GM23338 (cell line): ENCODE results near the gene GSTT2B. TPM values are rescaled to one million over a fixed set of nuclear protein-coding genes. Genes with fewer than 3 reads are reported as not detected.
"Not testable (repeated sequence)": the region's sequence is repeated elsewhere in the genome, so short reads cannot be mapped to it uniquely, and the experiment has no call there.

Experiments
- ATAC-seq: fragments of 200-7000 bp; cut with Tn5 transposase; 3 replicates; pipeline ENCODE4 v1.9.1; 2020
- DNase-seq: peaks from one replicate; pipeline ENCODE4 v3.0.0-alpha.2; 2015; ENCODE audit warnings: low spot score
- H2AFZ ChIP-seq: fragments of 200-600 bp; sonication (generic); 2 replicates; pipeline ENCODE4 v1.8.0; 2016; ENCODE audit warnings: antibody characterized with exemption, mild to moderate bottlenecking, moderate library complexity
- H3F3A ChIP-seq: fragments of 200-600 bp; sonication (generic); replicated peaks from 2 replicates; pipeline ENCODE4 v1.8.0; 2017; ENCODE audit warnings: antibody characterized with exemption, mixed run types, low read depth
- H3K27ac ChIP-seq: fragments of 200-600 bp; sonication (generic); 2 replicates; pipeline ENCODE4 v1.6.1; 2016; ENCODE audit warnings: low read depth
- H3K27me3 ChIP-seq: fragments of 200-600 bp; sonication (generic); 2 replicates; pipeline ENCODE4 v1.8.0; 2016; ENCODE audit warnings: mild to moderate bottlenecking, mixed run types, moderate library complexity; ENCODE audit not compliant: insufficient read depth
- H3K36me3 ChIP-seq: fragments of 200-600 bp; sonication (generic); 2 replicates; pipeline ENCODE4 v1.8.0; 2016; ENCODE audit warnings: mild to moderate bottlenecking; ENCODE audit not compliant: insufficient read depth
- H3K4me1 ChIP-seq: fragments of 200-600 bp; sonication (generic); 2 replicates; pipeline ENCODE4 v1.8.0; 2016; ENCODE audit warnings: mild to moderate bottlenecking, moderate library complexity; ENCODE audit not compliant: insufficient read depth
- H3K4me2 ChIP-seq: fragments of 200-600 bp; sonication (generic); 2 replicates; pipeline ENCODE4 v1.7.1; 2017; ENCODE audit warnings: mixed run types
- H3K4me3 ChIP-seq: fragments of 200-600 bp; sonication (generic); 2 replicates; pipeline ENCODE4 v1.6.1; 2016; ENCODE audit warnings: mixed run types
- H3K79me2 ChIP-seq: fragments of 200-600 bp; sonication (generic); replicated peaks from 2 replicates; pipeline ENCODE4 v1.8.0; 2017; ENCODE audit warnings: mild to moderate bottlenecking; ENCODE audit not compliant: insufficient read depth
- H3K9me2 ChIP-seq: fragments of 200-600 bp; sonication (generic); 2 replicates; pipeline ENCODE4 v1.8.0; 2017; ENCODE audit not compliant: insufficient read depth
- H4K20me1 ChIP-seq: fragments of 200-600 bp; sonication (generic); replicated peaks from 2 replicates; pipeline ENCODE4 v1.8.0; 2017; ENCODE audit warnings: mild to moderate bottlenecking; ENCODE audit not compliant: insufficient read depth
- H3K27ac Mint-ChIP-seq: 2 replicates; pipeline ENCODE4 v1.8.0; 2020; ENCODE audit warnings: inconsistent platforms, mild to moderate bottlenecking, moderate library complexity, mixed read lengths
- H3K27me3 Mint-ChIP-seq: 3 replicates; pipeline ENCODE4 v1.8.0; 2022; ENCODE audit warnings: low read depth, mild to moderate bottlenecking, moderate library complexity, mixed read lengths, inconsistent platforms; ENCODE audit not compliant: insufficient read depth, poor library complexity
- H3K36me3 Mint-ChIP-seq: 3 replicates; pipeline ENCODE4 v1.8.0; 2021; ENCODE audit warnings: low read depth, mild to moderate bottlenecking, inconsistent platforms, moderate library complexity, mixed read lengths
- H3K4me1 Mint-ChIP-seq: 3 replicates; pipeline ENCODE4 v1.8.0; 2020; ENCODE audit warnings: mild to moderate bottlenecking, inconsistent platforms, mixed read lengths
- H3K4me3 Mint-ChIP-seq: 3 replicates; pipeline ENCODE4 v1.8.0; 2021; ENCODE audit warnings: moderate library complexity, mild to moderate bottlenecking, inconsistent platforms, mixed read lengths
- H3K9me3 Mint-ChIP-seq: 3 replicates; pipeline ENCODE4 v1.8.0; 2020; ENCODE audit warnings: moderate library complexity, mild to moderate bottlenecking, inconsistent platforms, mixed read lengths
- EZH2 ChIP-seq: fragments of 200-600 bp; sonication (generic); IDR thresholded peaks from one replicate; pipeline ENCODE4 v1.8.0; 2017; ENCODE audit warnings: antibody characterized with exemption, mild to moderate bottlenecking, low read depth; ENCODE audit not compliant: unreplicated experiment
- polyA plus RNA-seq: library from polyadenylated mRNA; unstranded; fragments of >200 nt; fragmentation: Nextera tagmentation; extraction: Ambion mirVana; gene quantifications from 2 replicates; pipeline ENCODE4 v1.2.1, GENCODE V29; 2016
- total RNA-seq: library from RNA; depleted of rRNA; stranded (reverse); fragments of >200 nt; shearing (Covaris generic); gene quantifications from 2 replicates; pipeline ENCODE4 v1.2.3, GENCODE V29; 2014
- TF ChIP-seq, protein P1 (sequence below), 2 experiments: fragments of 200-600 bp in 1 of 2; sonication (generic) in 1 of 2; conservative IDR thresholded peaks; 2 replicates each; pipeline versions ENCODE4 v1.5.1 to v1.6.1; 2016 to 2017; ENCODE audit warnings: antibody characterized with exemption in 2 of 2, low read depth in 2 of 2, mild to moderate bottlenecking in 2 of 2, moderate library complexity in 1 of 2

The GSTT2B gene
- total and polyA plus RNA-seq, 2 experiments from 2014 or later = 5.7 to 17.2 TPM

- TF ChIP-seq, protein P1, sequence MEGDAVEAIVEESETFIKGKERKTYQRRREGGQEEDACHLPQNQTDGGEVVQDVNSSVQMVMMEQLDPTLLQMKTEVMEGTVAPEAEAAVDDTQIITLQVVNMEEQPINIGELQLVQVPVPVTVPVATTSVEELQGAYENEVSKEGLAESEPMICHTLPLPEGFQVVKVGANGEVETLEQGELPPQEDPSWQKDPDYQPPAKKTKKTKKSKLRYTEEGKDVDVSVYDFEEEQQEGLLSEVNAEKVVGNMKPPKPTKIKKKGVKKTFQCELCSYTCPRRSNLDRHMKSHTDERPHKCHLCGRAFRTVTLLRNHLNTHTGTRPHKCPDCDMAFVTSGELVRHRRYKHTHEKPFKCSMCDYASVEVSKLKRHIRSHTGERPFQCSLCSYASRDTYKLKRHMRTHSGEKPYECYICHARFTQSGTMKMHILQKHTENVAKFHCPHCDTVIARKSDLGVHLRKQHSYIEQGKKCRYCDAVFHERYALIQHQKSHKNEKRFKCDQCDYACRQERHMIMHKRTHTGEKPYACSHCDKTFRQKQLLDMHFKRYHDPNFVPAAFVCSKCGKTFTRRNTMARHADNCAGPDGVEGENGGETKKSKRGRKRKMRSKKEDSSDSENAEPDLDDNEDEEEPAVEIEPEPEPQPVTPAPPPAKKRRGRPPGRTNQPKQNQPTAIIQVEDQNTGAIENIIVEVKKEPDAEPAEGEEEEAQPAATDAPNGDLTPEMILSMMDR (conservative IDR thresholded peaks at IDR 0.05; ENCODE audit: low read depth in 2 of 2) = peak; percentile 26 to 70; a peak in 3 of 4 replicates
- TF ChIP-seq EZH2 = no peak
Measured at GRCh38 chr22:23984430-23984829, 23.4 kb upstream of the GSTT2B start (continued).

DNA sequence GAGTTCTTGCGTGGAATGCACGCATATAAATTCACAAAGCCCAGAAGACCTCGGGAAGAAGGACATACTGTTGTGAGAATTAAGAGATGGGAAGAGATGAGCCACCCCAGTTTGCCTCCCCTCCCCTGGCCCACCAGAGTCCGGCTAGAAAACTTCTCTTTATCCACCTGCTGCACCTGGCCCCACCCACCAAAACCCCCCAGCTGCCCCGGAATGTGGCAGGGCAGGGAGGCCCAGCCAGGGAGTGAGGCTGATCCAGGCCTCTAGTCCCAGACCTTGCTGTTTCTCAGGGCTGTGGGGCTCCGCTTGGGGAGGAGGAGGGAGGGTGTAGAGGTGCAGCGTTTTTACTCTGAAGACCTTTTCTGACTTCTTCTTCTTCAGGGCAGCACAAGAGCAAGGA lies 19.6 kb upstream of the GSTT2B start:
- not testable (repeated sequence) for H3F3A ChIP-seq, H3K9me3 Mint-ChIP-seq, H3K27me3 ChIP-seq, H2AFZ ChIP-seq, ATAC-seq, DNase-seq, H4K20me1 ChIP-seq, H3K4me1 ChIP-seq, H3K27ac ChIP-seq, H3K27ac Mint-ChIP-seq, H3K79me2 ChIP-seq, H3K4me3 Mint-ChIP-seq, H3K36me3 ChIP-seq, H3K4me3 ChIP-seq, H3K27me3 Mint-ChIP-seq, H3K4me2 ChIP-seq, H3K36me3 Mint-ChIP-seq, H3K4me1 Mint-ChIP-seq, H3K9me2 ChIP-seq

DNA sequence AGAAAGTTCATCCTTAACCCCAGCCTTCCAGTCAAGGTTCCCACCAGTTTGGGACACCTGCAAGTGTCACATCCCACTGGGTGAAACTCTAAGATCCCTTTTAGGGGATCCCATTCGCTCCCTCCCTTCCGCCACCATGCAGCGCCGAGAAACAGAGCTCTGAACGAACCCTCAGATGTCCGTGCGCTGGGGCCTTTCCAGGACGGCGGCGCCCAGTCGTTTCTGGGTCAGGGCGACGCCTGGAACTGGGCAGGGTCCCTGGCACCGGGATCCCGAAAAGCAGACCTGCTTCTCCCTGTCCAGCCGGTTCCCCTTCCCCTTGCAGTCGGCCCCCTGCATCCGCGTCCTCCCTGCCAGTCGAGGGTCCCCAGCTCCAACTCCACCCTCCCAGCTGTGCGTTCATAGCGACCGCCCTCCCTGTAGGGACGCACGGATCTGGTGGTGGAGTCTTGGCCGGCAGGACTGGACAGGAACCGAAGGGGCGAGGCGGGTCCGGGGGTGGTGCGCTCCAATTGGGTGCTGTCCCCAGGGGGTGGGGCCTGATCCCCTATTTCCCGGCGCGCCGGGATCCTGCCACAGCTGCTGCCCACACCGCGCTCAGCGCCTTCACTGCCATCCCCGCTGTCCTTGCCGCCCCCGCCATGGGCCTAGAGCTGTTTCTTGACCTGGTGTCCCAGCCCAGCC lies 18.7 kb upstream of the GSTT2B start, which contains the start of gene GSTT2:
GSTT2 (plus strand) TSS at position 578 of the 684 bp plus-strand sequence.
- H3F3A ChIP-seq, H3K9me2 ChIP-seq, H3K4me1 Mint-ChIP-seq, H4K20me1 ChIP-seq, H3K4me3 Mint-ChIP-seq, H3K79me2 ChIP-seq, H3K9me3 Mint-ChIP-seq, H3K27ac Mint-ChIP-seq, H3K27me3 Mint-ChIP-seq, H3K36me3 Mint-ChIP-seq, H3K4me1 ChIP-seq, H3K27ac ChIP-seq, DNase-seq, H3K36me3 ChIP-seq, H3K27me3 ChIP-seq, H3K4me2 ChIP-seq, H3K4me3 ChIP-seq, H2AFZ ChIP-seq: not testable (repeated sequence)
- peak; percentile 66 for ATAC-seq

GRCh38 chr22:23977304-23977703 lies 16.3 kb upstream of the GSTT2B start:
- not testable (repeated sequence) for ATAC-seq, H3K9me3 Mint-ChIP-seq, H3K4me1 Mint-ChIP-seq, DNase-seq, H3K4me2 ChIP-seq, H3F3A ChIP-seq, H3K4me3 ChIP-seq, H3K27me3 Mint-ChIP-seq, H3K4me3 Mint-ChIP-seq, H4K20me1 ChIP-seq, H3K36me3 ChIP-seq, H3K27me3 ChIP-seq, H3K79me2 ChIP-seq, H3K27ac Mint-ChIP-seq, H3K4me1 ChIP-seq, H2AFZ ChIP-seq, H3K27ac ChIP-seq, H3K36me3 Mint-ChIP-seq, H3K9me2 ChIP-seq

- not testable (repeated sequence) for H3K27me3 Mint-ChIP-seq, H3K4me1 ChIP-seq, H3K4me3 ChIP-seq, H3K36me3 ChIP-seq, H2AFZ ChIP-seq, H3K4me1 Mint-ChIP-seq, H3K9me3 Mint-ChIP-seq, H3K4me3 Mint-ChIP-seq, H3K4me2 ChIP-seq, H3K27me3 ChIP-seq, H3K27ac Mint-ChIP-seq, H4K20me1 ChIP-seq, H3F3A ChIP-seq, H3K79me2 ChIP-seq, H3K9me2 ChIP-seq, H3K27ac ChIP-seq, DNase-seq
- ATAC-seq = peak; percentile 39
- H3K36me3 Mint-ChIP-seq = peaks cover 20% of the 10 kb centered on the region
Measured at GRCh38 chr22:23974836-23975352, 13.9 kb upstream of the GSTT2B start.

DNA sequence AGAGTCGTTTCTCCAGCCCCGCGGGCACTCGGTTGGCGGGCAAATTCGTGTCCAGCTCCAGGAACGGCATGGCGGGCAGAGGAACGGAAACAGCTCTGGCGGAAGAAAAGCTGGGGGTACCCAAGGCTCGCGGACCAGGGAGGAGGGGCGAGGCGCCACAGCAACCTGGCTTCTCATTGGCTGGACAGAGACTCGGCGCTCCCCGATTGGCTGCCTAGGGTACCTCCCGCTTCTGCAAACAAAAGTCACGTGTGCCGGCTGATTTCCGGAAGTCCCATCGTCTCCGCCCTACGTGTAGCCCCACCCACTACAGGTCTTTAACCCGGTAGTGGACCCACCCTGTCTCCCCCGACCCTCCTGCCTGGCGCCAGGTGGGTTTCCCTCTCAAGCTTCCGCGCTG lies 13.3 kb upstream of the GSTT2B start, which contains the start of gene DDT:
DDT (minus strand) TSS at position 97 of the 400 bp plus-strand sequence; CDS start at position 70, 27 bp downstream.
- H3K4me3 Mint-ChIP-seq, H3F3A ChIP-seq, H3K79me2 ChIP-seq, H3K4me1 Mint-ChIP-seq, H3K27ac Mint-ChIP-seq, H3K36me3 ChIP-seq, H3K27ac ChIP-seq, H3K9me2 ChIP-seq, H3K27me3 Mint-ChIP-seq, DNase-seq, H3K4me2 ChIP-seq, H4K20me1 ChIP-seq, H2AFZ ChIP-seq, H3K9me3 Mint-ChIP-seq, H3K4me1 ChIP-seq, H3K4me3 ChIP-seq, H3K27me3 ChIP-seq: not testable (repeated sequence)
- peaks cover 25% of the 10 kb centered on the region for H3K36me3 Mint-ChIP-seq
- peak; percentile 92 for ATAC-seq
